WTC11 (cell line): Measurements from ENCODE around the gene ATG7. TPM values are rescaled to one million over a fixed set of nuclear protein-coding genes. Genes with fewer than 3 reads are reported as not detected.

Experiments used
- ATAC-seq: fragments of 200-7000 bp; cut with Tn5 transposase; 2 replicates; pipeline ENCODE4 v1.10.0; 2021; ENCODE audit warnings: mild to moderate bottlenecking, moderate library complexity
- CTCF ChIA-PET: fragments of 300-600 bp; sonication (Branson Sonifier 250); formaldehyde crosslinking; loops from one replicate; lab custom pipeline; 2021; ENCODE audit warnings: antibody characterized with exemption; lab: Charles Lee
- POLR2A ChIA-PET: fragments of 350-600 bp; sonication (Branson Sonifier 250); formaldehyde crosslinking; loops from one replicate; lab custom pipeline; 2021; ENCODE audit warnings: antibody characterized with exemption; lab: Charles Lee
- DNase-seq: peaks from one replicate; pipeline ENCODE4 v3.0.0; 2021; ENCODE audit warnings: low spot score
- H3K27ac Mint-ChIP-seq: 2 replicates; pipeline ENCODE4 v1.8.0; 2021; ENCODE audit warnings: mixed read lengths
- H3K27me3 Mint-ChIP-seq: 2 replicates; pipeline ENCODE4 v1.8.0; 2021; ENCODE audit warnings: low read depth, mild to moderate bottlenecking, moderate library complexity, mixed read lengths
- H3K36me3 Mint-ChIP-seq: 2 replicates; pipeline ENCODE4 v1.8.0; 2021; ENCODE audit warnings: mixed read lengths
- H3K4me1 Mint-ChIP-seq: 2 replicates; pipeline ENCODE4 v1.8.0; 2022; ENCODE audit warnings: mixed read lengths
- H3K4me3 Mint-ChIP-seq: 2 replicates; pipeline ENCODE4 v1.8.0; 2021; ENCODE audit warnings: mild to moderate bottlenecking, moderate library complexity, mixed read lengths
- H3K9me3 Mint-ChIP-seq: 2 replicates; pipeline ENCODE4 v1.8.0; 2021; ENCODE audit warnings: mixed read lengths
- ATF1 ChIP-seq: sonication (generic); formaldehyde crosslinking; IDR thresholded peaks from 2 replicates; pipeline ENCODE4 v1.8.1; 2023; ENCODE audit warnings: mild to moderate bottlenecking, moderate library complexity, missing genetic modification reagents
- ETV6 ChIP-seq: sonication (generic); formaldehyde crosslinking; IDR thresholded peaks from 2 replicates; pipeline ENCODE4 v1.8.1; 2022; ENCODE audit warnings: mild to moderate bottlenecking, missing genetic modification reagents
- JUN ChIP-seq: sonication (generic); formaldehyde crosslinking; IDR thresholded peaks from 2 replicates; pipeline ENCODE4 v1.8.0; 2023; ENCODE audit warnings: mild to moderate bottlenecking, missing genetic modification reagents
- NR2C2 ChIP-seq: sonication (generic); formaldehyde crosslinking; IDR thresholded peaks from 2 replicates; pipeline ENCODE4 v1.8.0; 2022; ENCODE audit warnings: mild to moderate bottlenecking, missing genetic modification reagents
- SMAD3 ChIP-seq: sonication (generic); formaldehyde crosslinking; IDR thresholded peaks from 2 replicates; pipeline ENCODE4 v1.8.0; 2022; ENCODE audit warnings: missing genetic modification reagents, mild to moderate bottlenecking, borderline replicate concordance
- SMAD4 ChIP-seq: sonication (generic); formaldehyde crosslinking; IDR thresholded peaks from 2 replicates; pipeline ENCODE4 v1.8.0; 2022; ENCODE audit warnings: mild to moderate bottlenecking, missing genetic modification reagents
- ZBTB21 ChIP-seq: sonication (generic); formaldehyde crosslinking; IDR thresholded peaks from 2 replicates; pipeline ENCODE4 v1.8.1; 2023; ENCODE audit warnings: mild to moderate bottlenecking, missing genetic modification reagents, borderline replicate concordance
- ZNF121 ChIP-seq: sonication (generic); formaldehyde crosslinking; IDR thresholded peaks from 2 replicates; pipeline ENCODE4 v1.8.0; 2023; ENCODE audit warnings: missing genetic modification reagents
- ZNF396 ChIP-seq: fragments of 250-450 bp; sonication (Bioruptor Pico); IDR thresholded peaks from 2 replicates; pipeline ENCODE4 v1.8.0; 2021; ENCODE audit warnings: mild to moderate bottlenecking, moderate library complexity, borderline replicate concordance
- total RNA-seq: library from RNA; stranded (reverse); gene quantifications from 3 replicates; pipeline ENCODE4 v1.2.3, GENCODE V29; 2021
- TF ChIP-seq, protein P1 (sequence below): sonication (generic); formaldehyde crosslinking; IDR thresholded peaks from 2 replicates; pipeline ENCODE4 v1.8.0; 2023; ENCODE audit warnings: missing genetic modification reagents, mild to moderate bottlenecking, borderline replicate concordance
- TF ChIP-seq, protein P2 (sequence below): sonication (generic); formaldehyde crosslinking; IDR thresholded peaks from 2 replicates; pipeline ENCODE4 v1.8.1; 2022; ENCODE audit warnings: low read depth, missing genetic modification reagents, borderline replicate concordance
- TF ChIP-seq, protein P3 (sequence below): sonication (generic); formaldehyde crosslinking; IDR thresholded peaks from 2 replicates; pipeline ENCODE4 v1.8.1; 2023; ENCODE audit warnings: mild to moderate bottlenecking, missing genetic modification reagents
- TF ChIP-seq, protein P4 (sequence below): sonication (generic); formaldehyde crosslinking; IDR thresholded peaks from 2 replicates; pipeline ENCODE4 v1.8.0; 2022; ENCODE audit warnings: mild to moderate bottlenecking, missing genetic modification reagents
- TF ChIP-seq, protein P5 (sequence below): sonication (generic); formaldehyde crosslinking; IDR thresholded peaks from 2 replicates; pipeline ENCODE4 v1.8.0; 2023; ENCODE audit warnings: mild to moderate bottlenecking, missing genetic modification reagents
- TF ChIP-seq, protein P6 (sequence below): sonication (generic); formaldehyde crosslinking; IDR thresholded peaks from 2 replicates; pipeline ENCODE4 v1.8.1; 2022; ENCODE audit warnings: mild to moderate bottlenecking, missing genetic modification reagents, moderate library complexity, borderline replicate concordance

Gene ATG7
- total RNA-seq, 1 experiment from 2014 or later, result 17.5 TPM

DNA sequence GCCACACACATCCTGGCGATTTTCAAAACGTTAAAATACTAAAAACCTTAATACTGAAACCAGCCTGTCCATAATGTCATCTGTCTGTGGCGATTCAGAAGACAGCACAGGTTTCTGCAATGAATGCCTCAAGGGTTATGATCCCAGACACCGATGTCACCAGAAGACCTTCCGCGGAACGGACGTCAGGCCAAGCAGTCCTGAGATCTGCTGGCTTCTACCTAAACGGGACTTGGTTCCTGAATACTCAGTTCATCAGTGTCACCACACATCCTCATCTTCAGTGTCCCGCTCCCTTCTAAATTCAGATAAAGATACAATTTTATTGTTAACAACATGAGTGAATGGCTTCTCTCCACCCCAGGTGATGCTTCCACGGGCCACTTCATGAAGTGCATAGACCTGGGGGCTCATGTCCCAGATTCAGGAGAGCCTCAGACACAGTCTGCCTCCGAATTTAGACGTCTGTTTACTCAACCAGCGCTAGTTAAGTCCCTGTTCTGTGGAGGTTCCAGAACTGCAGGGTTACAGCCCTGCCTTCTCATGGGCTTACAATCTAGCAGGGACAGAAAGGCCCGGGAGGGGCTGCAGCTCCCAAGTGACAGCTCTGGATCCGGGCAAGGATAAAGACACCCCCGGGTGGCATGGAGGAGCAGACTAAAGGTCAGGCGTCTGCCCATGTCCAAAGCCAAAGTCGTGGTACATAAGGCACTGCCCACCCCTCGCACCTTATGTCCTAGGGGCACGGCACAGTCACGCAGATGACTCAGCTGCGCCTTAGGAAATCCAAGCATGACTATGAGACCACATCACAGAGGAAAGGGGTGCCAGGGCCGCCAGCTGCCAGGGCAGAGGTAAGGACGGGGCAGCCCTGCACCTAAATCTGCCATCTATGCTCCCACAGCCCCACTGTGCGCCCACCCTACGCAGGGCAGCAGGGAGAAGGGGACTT lies 295.6 kb downstream of the ATG7 start (continued):
- TF ChIP-seq, protein P1, sequence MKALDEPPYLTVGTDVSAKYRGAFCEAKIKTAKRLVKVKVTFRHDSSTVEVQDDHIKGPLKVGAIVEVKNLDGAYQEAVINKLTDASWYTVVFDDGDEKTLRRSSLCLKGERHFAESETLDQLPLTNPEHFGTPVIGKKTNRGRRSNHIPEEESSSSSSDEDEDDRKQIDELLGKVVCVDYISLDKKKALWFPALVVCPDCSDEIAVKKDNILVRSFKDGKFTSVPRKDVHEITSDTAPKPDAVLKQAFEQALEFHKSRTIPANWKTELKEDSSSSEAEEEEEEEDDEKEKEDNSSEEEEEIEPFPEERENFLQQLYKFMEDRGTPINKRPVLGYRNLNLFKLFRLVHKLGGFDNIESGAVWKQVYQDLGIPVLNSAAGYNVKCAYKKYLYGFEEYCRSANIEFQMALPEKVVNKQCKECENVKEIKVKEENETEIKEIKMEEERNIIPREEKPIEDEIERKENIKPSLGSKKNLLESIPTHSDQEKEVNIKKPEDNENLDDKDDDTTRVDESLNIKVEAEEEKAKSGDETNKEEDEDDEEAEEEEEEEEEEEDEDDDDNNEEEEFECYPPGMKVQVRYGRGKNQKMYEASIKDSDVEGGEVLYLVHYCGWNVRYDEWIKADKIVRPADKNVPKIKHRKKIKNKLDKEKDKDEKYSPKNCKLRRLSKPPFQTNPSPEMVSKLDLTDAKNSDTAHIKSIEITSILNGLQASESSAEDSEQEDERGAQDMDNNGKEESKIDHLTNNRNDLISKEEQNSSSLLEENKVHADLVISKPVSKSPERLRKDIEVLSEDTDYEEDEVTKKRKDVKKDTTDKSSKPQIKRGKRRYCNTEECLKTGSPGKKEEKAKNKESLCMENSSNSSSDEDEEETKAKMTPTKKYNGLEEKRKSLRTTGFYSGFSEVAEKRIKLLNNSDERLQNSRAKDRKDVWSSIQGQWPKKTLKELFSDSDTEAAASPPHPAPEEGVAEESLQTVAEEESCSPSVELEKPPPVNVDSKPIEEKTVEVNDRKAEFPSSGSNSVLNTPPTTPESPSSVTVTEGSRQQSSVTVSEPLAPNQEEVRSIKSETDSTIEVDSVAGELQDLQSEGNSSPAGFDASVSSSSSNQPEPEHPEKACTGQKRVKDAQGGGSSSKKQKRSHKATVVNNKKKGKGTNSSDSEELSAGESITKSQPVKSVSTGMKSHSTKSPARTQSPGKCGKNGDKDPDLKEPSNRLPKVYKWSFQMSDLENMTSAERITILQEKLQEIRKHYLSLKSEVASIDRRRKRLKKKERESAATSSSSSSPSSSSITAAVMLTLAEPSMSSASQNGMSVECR (CRISPR knock-in tag), result no peak

DNA sequence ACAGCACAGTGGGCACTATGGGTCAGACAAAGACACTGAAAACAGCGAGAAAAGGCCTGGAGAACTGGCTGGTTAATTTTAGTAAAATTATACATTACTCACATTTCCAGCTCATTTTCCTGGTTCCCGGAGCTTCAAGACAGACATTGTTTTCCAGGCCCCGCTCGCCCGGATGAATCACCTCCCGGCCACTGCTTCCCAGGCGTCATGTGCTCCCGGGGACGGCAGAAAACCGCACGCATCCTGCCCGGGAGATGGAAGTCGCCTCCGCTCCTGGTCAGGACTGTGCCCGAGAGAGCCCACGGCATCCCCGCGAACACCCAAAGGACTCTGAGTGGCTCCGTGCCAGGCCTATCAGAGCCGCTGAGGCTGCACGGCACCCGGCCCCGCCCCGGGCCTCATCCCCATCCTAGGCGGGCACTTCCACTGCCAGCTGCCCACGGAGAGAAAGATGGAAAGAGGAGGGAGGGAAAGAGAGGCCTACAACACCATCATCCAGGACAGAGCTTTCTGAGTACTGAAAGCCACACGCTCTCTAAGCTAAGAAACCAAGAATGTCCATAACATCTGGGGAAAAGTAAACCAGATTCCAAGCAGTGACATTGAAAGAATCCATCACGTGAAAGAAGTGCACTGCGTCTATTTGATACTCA lies 296.4 kb downstream of the ATG7 start:
- no peak overlapping the region for H3K4me3 Mint-ChIP-seq
- ATAC-seq, result no peak
- no peak for DNase-seq
- no peaks in the 10 kb centered on the region for H3K4me1 Mint-ChIP-seq
- no peaks in the 10 kb centered on the region for H3K27me3 Mint-ChIP-seq
- TF ChIP-seq NR2C2 (CRISPR knock-in tag) (no peak), ZNF121 (CRISPR knock-in tag) (no peak), SMAD4 (CRISPR knock-in tag) (no peak), ZNF396 (CRISPR knock-in tag) (no peak), ETV6 (CRISPR knock-in tag) (no peak), ATF1 (CRISPR knock-in tag) (no peak), SMAD3 (CRISPR knock-in tag) (no peak), JUN (no peak), ZBTB21 (no peak)
- TF ChIP-seq, protein P2, sequence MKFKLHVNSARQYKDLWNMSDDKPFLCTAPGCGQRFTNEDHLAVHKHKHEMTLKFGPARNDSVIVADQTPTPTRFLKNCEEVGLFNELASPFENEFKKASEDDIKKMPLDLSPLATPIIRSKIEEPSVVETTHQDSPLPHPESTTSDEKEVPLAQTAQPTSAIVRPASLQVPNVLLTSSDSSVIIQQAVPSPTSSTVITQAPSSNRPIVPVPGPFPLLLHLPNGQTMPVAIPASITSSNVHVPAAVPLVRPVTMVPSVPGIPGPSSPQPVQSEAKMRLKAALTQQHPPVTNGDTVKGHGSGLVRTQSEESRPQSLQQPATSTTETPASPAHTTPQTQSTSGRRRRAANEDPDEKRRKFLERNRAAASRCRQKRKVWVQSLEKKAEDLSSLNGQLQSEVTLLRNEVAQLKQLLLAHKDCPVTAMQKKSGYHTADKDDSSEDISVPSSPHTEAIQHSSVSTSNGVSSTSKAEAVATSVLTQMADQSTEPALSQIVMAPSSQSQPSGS (CRISPR knock-in tag), result no peak
- TF ChIP-seq, protein P3, sequence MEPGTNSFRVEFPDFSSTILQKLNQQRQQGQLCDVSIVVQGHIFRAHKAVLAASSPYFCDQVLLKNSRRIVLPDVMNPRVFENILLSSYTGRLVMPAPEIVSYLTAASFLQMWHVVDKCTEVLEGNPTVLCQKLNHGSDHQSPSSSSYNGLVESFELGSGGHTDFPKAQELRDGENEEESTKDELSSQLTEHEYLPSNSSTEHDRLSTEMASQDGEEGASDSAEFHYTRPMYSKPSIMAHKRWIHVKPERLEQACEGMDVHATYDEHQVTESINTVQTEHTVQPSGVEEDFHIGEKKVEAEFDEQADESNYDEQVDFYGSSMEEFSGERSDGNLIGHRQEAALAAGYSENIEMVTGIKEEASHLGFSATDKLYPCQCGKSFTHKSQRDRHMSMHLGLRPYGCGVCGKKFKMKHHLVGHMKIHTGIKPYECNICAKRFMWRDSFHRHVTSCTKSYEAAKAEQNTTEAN (CRISPR knock-in tag), result no peak
- TF ChIP-seq, protein P4, sequence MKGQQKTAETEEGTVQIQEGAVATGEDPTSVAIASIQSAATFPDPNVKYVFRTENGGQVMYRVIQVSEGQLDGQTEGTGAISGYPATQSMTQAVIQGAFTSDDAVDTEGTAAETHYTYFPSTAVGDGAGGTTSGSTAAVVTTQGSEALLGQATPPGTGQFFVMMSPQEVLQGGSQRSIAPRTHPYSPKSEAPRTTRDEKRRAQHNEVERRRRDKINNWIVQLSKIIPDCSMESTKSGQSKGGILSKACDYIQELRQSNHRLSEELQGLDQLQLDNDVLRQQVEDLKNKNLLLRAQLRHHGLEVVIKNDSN (CRISPR knock-in tag), result no peak
- TF ChIP-seq, protein P5, sequence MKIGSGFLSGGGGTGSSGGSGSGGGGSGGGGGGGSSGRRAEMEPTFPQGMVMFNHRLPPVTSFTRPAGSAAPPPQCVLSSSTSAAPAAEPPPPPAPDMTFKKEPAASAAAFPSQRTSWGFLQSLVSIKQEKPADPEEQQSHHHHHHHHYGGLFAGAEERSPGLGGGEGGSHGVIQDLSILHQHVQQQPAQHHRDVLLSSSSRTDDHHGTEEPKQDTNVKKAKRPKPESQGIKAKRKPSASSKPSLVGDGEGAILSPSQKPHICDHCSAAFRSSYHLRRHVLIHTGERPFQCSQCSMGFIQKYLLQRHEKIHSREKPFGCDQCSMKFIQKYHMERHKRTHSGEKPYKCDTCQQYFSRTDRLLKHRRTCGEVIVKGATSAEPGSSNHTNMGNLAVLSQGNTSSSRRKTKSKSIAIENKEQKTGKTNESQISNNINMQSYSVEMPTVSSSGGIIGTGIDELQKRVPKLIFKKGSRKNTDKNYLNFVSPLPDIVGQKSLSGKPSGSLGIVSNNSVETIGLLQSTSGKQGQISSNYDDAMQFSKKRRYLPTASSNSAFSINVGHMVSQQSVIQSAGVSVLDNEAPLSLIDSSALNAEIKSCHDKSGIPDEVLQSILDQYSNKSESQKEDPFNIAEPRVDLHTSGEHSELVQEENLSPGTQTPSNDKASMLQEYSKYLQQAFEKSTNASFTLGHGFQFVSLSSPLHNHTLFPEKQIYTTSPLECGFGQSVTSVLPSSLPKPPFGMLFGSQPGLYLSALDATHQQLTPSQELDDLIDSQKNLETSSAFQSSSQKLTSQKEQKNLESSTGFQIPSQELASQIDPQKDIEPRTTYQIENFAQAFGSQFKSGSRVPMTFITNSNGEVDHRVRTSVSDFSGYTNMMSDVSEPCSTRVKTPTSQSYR (CRISPR knock-in tag), result no peak
- TF ChIP-seq, protein P6, sequence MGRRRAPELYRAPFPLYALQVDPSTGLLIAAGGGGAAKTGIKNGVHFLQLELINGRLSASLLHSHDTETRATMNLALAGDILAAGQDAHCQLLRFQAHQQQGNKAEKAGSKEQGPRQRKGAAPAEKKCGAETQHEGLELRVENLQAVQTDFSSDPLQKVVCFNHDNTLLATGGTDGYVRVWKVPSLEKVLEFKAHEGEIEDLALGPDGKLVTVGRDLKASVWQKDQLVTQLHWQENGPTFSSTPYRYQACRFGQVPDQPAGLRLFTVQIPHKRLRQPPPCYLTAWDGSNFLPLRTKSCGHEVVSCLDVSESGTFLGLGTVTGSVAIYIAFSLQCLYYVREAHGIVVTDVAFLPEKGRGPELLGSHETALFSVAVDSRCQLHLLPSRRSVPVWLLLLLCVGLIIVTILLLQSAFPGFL, result no peak
- no peaks in the 10 kb centered on the region for H3K9me3 Mint-ChIP-seq
- peaks cover under 1% of the 10 kb centered on the region; the same call in 1 of the 2 replicates for H3K36me3 Mint-ChIP-seq
- peak overlapping the region; percentile 15; the same call in 1 of the 2 replicates for H3K27ac Mint-ChIP-seq
- POLR2A ChIA-PET, result no interaction called here
- CTCF ChIA-PET, result interaction anchor here (0.6 kb wide), 1 partner anchor 15 kb away, joined by 3 read pairs; no protein-coding TSS in a partner anchor
